Tibial nerve (tissue), 4 donors: ENCODE results near the gene FCGR3B.
"Not testable (repeated sequence)": the region's sequence is repeated elsewhere in the genome, so short reads cannot be mapped to it uniquely, and the experiment has no call there.

Experiments
- CTCF ChIP-seq, 5 experiments: fragments of 200-600 bp in 3 of 5; fragments of 450-650 bp in 2 of 5; sonication (generic) in 3 of 5; IDR thresholded peaks; one replicate each; pipeline ENCODE4 v1.5.1; 2016 to 2019; ENCODE audit warnings: antibody characterized with exemption in 5 of 5, mild to moderate bottlenecking in 3 of 5, moderate library complexity in 2 of 5
- EP300 ChIP-seq, 2 donors: sonication (generic); formaldehyde crosslinking; IDR thresholded peaks; one replicate each; pipeline ENCODE4 v1.6.1; 2017; ENCODE audit warnings: antibody characterized with exemption in 2 of 2, mild to moderate bottlenecking in 1 of 2
- POLR2A ChIP-seq, 2 donors: fragments of 450-650 bp; IDR thresholded peaks; one replicate each; pipeline ENCODE4 v1.6.1; 2017; ENCODE audit warnings: antibody characterized with exemption in 2 of 2, mild to moderate bottlenecking in 2 of 2, moderate library complexity in 2 of 2

- not testable (repeated sequence) for TF ChIP-seq CTCF, POLR2A, EP300 (IDR thresholded peaks at IDR 0.05)
These were observed 54.3 kb downstream of the FCGR3B start for GRCh38 chr1:161576676-161577075.
